MM.1S (cell line): ENCODE measurements around the gene CIPC.

Experiments
- DNase-seq: peaks from one replicate; pipeline ENCODE4 v3.0.0-alpha.2; 2015
- H2AFZ ChIP-seq: fragments of 300-600 bp; sonication (generic); 2 replicates; pipeline ENCODE4 v1.6.0; 2016; ENCODE audit warnings: antibody characterized with exemption, low read length
- H3F3A ChIP-seq: fragments of 300-600 bp; sonication (generic); 2 replicates; pipeline ENCODE4 v1.6.1; 2016; ENCODE audit warnings: mild to moderate bottlenecking, antibody characterized with exemption, low read length, moderate library complexity, mixed read lengths; ENCODE audit not compliant: insufficient read depth
- H3K27ac ChIP-seq: fragments of 300-600 bp; sonication (generic); 2 replicates; pipeline ENCODE4 v1.5.1; 2016; ENCODE audit warnings: mild to moderate bottlenecking, low read length
- H3K27me3 ChIP-seq: fragments of 300-600 bp; sonication (generic); replicated peaks from 2 replicates; pipeline ENCODE4 v1.6.0; 2016; ENCODE audit warnings: low read length; ENCODE audit not compliant: insufficient read depth
- H3K36me3 ChIP-seq: fragments of 300-600 bp; sonication (generic); replicated peaks from 2 replicates; pipeline ENCODE4 v1.6.1; 2016; ENCODE audit warnings: mild to moderate bottlenecking, low read length, mixed read lengths; ENCODE audit not compliant: insufficient read depth
- H3K4me1 ChIP-seq: fragments of 300-600 bp; sonication (generic); 2 replicates; pipeline ENCODE4 v1.6.1; 2016; ENCODE audit warnings: low read length, mixed read lengths
- H3K4me2 ChIP-seq: fragments of 300-600 bp; sonication (generic); 2 replicates; pipeline ENCODE4 v1.6.0; 2016; ENCODE audit warnings: low read depth, low read length
- H3K4me3 ChIP-seq: fragments of 300-600 bp; sonication (generic); 2 replicates; pipeline ENCODE4 v1.5.1; 2016; ENCODE audit warnings: low read length, mixed read lengths
- H3K79me2 ChIP-seq: fragments of 300-600 bp; sonication (generic); 2 replicates; pipeline ENCODE4 v1.6.1; 2016; ENCODE audit warnings: mixed run types, low read length, mixed read lengths
- H3K9ac ChIP-seq: fragments of 300-600 bp; sonication (generic); 2 replicates; pipeline ENCODE4 v1.6.1; 2016; ENCODE audit warnings: low read length, mixed read lengths
- H3K9me2 ChIP-seq: fragments of 300-600 bp; sonication (generic); replicated peaks from 2 replicates; pipeline ENCODE4 v1.6.1; 2016; ENCODE audit warnings: mild to moderate bottlenecking, low read length, mixed read lengths; ENCODE audit not compliant: insufficient read depth
- H3K9me3 ChIP-seq: fragments of 300-600 bp; sonication (generic); replicated peaks from 2 replicates; pipeline ENCODE4 v1.6.1; 2016; ENCODE audit warnings: mild to moderate bottlenecking, low read length, mixed read lengths; ENCODE audit not compliant: insufficient read depth
- H4K20me1 ChIP-seq: fragments of 300-600 bp; sonication (generic); 2 replicates; pipeline ENCODE4 v1.6.1; 2016; ENCODE audit warnings: mild to moderate bottlenecking, low read length, moderate library complexity, mixed read lengths; ENCODE audit not compliant: insufficient read depth
- CTCF ChIP-seq: fragments of 300-600 bp; sonication (generic); IDR thresholded peaks from 2 replicates; pipeline ENCODE4 v1.5.1; 2016; ENCODE audit warnings: antibody characterized with exemption, low read length, mixed read lengths
- EZH2 ChIP-seq: fragments of 300-600 bp; sonication (generic); optimal IDR thresholded peaks from 2 replicates; pipeline ENCODE3; 2017; ENCODE audit warnings: low read depth, mild to moderate bottlenecking, antibody characterized with exemption, low read length, mixed read lengths
- EZH2phosphoT487 ChIP-seq: fragments of 300-600 bp; sonication (generic); IDR thresholded peaks from 2 replicates; pipeline ENCODE4 v1.6.1; 2018; ENCODE audit warnings: antibody characterized with exemption, low read length

CIPC gene

GRCh38 chr14:77133720-77134338, 35.8 kb downstream of the CIPC start:
- Histone ChIP-seq H3K9me2 (no peaks in the 10 kb centered on the region), H3K36me3 (no peaks in the 10 kb centered on the region), H4K20me1 (no peaks in the 10 kb centered on the region), H3K27ac (no peak overlapping the region), H3K27me3 (no peaks in the 10 kb centered on the region; the same call in 1 of the 2 replicates), H3F3A (no peaks in the 10 kb centered on the region), H3K9ac (no peak overlapping the region), H3K4me3 (no peak overlapping the region), H3K4me2 (no peak overlapping the region), H3K9me3 (no peaks in the 10 kb centered on the region), H3K4me1 (no peaks in the 10 kb centered on the region), H3K79me2 (no peaks in the 10 kb centered on the region), H2AFZ (no peak overlapping the region)
- DNase-seq = peak; percentile 60
- TF ChIP-seq EZH2phosphoT487 (no peak), CTCF (no peak), EZH2 (no peak)

- Histone ChIP-seq H3K79me2 (no peaks in the 10 kb centered on the region), H3K9ac (no peak overlapping the region), H3K27ac (no peak overlapping the region), H3K9me2 (no peaks in the 10 kb centered on the region), H3K36me3 (no peaks in the 10 kb centered on the region), H3K4me1 (no peaks in the 10 kb centered on the region), H3K27me3 (peaks cover 23% of the 10 kb centered on the region), H3K4me3 (no peak overlapping the region), H3K9me3 (no peaks in the 10 kb centered on the region), H4K20me1 (no peaks in the 10 kb centered on the region), H3K4me2 (no peak overlapping the region), H2AFZ (no peak overlapping the region), H3F3A (no peaks in the 10 kb centered on the region)
- TF ChIP-seq CTCF (no peak), EZH2 (no peak), EZH2phosphoT487 (no peak)
- DNase-seq = no peak
These were observed 41.0 kb downstream of the CIPC start for GRCh38 chr14:77139022-77139421.

- Histone ChIP-seq H3K4me1 (no peaks in the 10 kb centered on the region), H3K27ac (no peak overlapping the region), H3K4me3 (no peak overlapping the region), H3K27me3 (peaks cover 23% of the 10 kb centered on the region), H3K36me3 (no peaks in the 10 kb centered on the region), H4K20me1 (no peaks in the 10 kb centered on the region), H3K79me2 (no peaks in the 10 kb centered on the region), H3K9ac (no peak overlapping the region), H3K9me2 (no peaks in the 10 kb centered on the region), H3K9me3 (no peaks in the 10 kb centered on the region), H2AFZ (no peak overlapping the region), H3K4me2 (no peak overlapping the region), H3F3A (no peaks in the 10 kb centered on the region)
- DNase-seq = no peak
- no peak for TF ChIP-seq EZH2phosphoT487
- TF ChIP-seq CTCF = no peak
- TF ChIP-seq EZH2 = no peak
These were observed 41.7 kb downstream of the CIPC start for GRCh38 chr14:77139540-77140358.
